AG20443 (cell line): ENCODE data around the gene RAD50.
"Not testable (repeated sequence)": the region's sequence is repeated elsewhere in the genome, so short reads cannot be mapped to it uniquely, and the experiment has no call there.

Source experiments
- DNase-seq: peaks from one replicate; pipeline ENCODE4 v3.0.0; 2012; ENCODE audit warnings: low spot score, mixed read lengths

The RAD50 gene

GRCh38 chr5:132633587-132633986 is 76.8 kb downstream of the RAD50 start:
- DNase-seq: not testable (repeated sequence)

GRCh38 chr5:132635873-132636272 is 79.1 kb downstream of the RAD50 start:
- DNase-seq: no peak

GRCh38 chr5:132637241-132637640 is 80.5 kb downstream of the RAD50 start:
- DNase-seq: no peak

- DNase-seq: no peak
These were observed 82.9 kb downstream of the RAD50 start for GRCh38 chr5:132639706-132640130.

DNA sequence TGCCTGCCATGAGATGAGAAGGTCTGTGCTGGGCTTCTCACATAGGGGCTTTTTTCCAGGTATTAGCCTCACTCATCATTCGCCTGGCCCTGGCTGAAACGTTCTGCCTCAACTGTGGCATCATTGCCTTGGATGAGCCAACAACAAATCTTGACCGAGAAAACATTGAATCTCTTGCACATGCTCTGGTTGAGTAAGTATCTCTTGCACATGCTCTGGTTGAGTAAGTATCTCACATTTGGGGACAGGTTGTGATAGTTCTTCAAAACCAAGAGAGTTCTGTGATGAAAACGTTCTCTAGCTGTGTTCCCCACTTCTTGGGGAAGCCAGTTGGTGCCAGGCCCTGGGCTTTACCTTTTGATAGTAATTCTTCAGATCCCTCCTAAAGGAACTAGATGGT is 83.8 kb downstream of the RAD50 start:
- no peak for DNase-seq

DNA sequence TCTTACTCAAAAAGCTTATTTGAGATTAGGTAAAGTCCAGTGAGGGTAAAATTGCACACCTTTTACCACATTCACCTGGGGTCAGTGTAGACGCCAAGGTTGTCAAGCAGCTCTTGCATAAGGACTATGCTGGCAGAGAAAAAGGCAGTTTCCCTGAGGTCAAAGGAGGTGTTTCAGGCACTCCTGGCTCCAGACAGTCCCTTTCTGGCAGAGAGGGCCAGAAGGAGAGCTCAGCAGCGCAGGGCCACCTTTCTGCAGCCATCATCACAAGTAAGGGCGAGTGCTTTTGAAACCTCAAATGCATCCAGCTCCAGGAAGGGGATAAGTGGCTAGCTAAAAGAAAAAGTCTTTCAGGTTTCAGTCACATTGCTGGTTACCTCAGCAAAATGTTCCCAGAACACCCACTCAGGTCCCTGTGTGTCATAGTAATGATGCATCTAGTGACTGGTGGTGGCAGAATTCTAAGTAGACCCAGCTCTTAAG is 84.5 kb downstream of the RAD50 start:
- no peak for DNase-seq

DNA sequence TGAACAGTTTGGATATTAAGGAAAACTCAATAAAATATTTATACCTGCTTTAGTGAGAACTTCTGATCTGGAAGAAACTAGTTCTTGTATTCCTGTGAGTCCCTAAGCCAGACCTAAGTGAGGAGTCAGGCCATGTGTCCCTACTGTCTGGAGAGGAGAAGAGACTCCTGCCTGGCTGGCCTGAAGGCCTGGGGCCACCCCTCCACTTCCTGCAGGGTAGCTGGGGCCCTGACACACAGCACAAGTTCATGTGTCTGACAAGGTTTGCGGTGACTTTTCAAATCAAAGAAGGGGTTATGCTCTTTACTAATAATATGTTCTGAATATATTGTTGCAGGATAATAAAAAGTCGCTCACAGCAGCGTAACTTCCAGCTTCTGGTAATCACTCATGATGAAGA is 85.1 kb downstream of the RAD50 start:
- no peak for DNase-seq

DNA sequence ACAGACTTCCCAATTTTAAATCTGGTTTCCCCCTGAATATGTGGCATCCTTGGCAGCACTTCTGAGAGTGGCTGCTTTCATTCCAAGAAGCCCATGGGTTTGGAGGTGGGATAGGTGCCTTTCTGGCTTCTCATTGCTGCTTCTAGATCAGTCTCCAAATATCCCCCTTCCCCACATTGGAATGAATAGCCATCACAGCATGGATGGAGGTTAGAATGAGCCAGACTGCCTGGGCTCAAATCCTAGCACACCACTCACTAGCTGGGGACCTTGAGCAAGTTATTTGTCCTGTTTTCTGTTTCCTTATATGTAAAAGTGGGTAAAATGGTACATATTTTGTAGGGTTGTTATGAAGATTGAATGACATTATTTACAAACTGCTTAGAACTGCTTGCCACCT is 87.4 kb downstream of the RAD50 start:
- DNase-seq: no peak

DNA sequence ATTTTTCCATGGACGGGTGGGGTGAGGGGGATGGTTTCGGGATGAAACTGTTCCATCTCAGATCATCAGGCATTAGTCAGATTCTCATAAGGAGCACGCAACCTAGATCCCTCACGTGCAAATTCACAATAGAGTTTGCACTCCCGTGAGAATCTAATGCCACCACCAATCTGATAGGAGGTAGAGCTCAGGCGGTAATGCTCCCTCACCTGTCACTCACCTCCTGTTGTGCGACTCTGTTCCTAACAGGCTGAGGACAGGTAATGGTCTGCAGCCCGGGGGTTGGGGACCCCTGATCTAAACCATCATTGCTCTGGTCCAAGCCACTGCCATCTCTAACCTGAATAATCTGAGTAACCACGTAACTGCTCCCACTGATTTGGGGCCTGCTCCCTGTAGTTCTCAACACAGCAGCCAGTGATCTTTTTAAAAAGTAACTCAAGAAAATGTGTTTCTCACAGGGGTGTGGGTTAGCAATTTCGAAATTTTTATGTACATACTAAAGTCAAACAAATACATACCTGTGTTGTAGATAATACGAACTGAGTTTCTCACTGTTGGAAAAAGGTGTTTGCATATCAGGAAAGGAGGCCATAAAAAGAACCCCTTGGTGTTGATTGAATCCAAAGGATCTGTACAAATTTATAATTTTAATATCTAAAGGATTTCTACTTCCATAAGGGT is 89.9 kb downstream of the RAD50 start:
- no peak for DNase-seq

DNA sequence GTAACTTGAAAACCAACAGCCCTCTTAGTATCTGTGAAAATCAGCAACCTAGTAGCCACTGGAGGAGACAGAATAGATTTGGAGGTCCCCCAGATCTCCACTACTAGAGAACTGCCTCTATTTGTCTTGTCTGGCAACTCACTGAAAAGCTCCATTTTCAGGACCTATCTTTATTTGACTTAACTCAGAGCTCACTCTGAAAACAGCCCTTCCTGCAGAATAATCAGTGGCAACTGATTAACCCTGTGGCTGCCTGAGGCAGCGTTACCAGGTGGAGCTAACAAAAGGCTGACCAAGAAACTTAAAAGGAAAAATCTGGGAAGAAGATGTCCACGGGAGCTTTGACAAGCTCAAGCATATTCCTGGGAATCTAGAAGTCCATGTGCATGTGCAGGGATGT is 90.7 kb downstream of the RAD50 start:
- no peak for DNase-seq

DNA sequence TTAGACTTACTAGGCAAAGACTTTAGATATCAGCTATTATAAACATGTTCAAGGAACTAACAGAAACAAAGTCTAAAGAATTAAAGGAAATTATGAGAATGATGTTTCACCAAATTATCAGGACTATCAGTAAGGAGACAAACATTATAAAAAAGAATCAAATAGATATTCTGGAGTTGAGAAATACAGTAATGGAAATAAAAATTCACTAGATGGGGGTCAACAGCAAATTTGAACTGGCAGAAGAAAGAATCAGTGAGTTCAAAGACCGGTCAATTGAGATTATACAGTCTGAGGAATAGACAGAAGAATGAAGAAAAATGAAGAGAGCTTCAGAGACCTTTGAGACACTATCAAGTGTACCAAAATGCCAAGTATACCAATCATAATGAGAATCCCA is 91.6 kb downstream of the RAD50 start:
- no peak for DNase-seq

GRCh38 chr5:132651838-132652469 is 95.2 kb downstream of the RAD50 start:
- no peak for DNase-seq

GRCh38 chr5:132653716-132654115 is 96.9 kb downstream of the RAD50 start:
- no peak for DNase-seq

- peak; percentile 62 for DNase-seq
These were observed 99.3 kb downstream of the RAD50 start for GRCh38 chr5:132655821-132656773.

GRCh38 chr5:132656774-132657355 is 100.1 kb downstream of the RAD50 start:
- DNase-seq: no peak

DNA sequence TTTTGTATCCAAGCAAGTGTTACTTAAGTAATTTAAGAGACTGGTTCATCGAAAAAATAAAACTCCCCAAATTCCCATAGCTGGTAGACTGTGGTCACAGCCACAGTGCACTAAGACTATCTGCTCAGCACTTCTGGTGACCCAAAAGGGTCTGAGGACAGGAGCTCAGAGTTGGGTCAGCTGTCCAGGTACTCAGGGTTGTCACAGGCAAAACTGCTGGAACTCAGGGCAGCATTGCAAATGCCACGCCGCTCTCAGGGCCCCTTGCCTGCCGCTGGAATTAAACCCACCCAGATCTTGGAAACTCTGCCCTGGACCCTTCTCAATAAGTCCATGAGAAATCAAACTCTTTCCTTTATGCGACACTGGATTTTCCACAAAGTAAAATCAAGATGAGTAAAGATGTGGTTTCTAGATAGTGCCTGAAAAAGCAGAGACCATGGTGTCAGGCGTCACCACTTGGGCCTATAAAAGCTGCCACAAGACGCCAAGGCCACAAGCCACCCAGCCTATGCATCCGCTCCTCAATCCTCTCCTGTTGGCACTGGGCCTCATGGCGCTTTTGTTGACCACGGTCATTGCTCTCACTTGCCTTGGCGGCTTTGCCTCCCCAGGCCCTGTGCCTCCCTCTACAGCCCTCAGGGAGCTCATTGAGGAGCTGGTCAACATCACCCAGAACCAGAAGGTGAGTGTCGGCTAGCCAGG is 101.1 kb downstream of the RAD50 start, which contains the start of gene IL13:
Gene IL13, plus strand, starts transcription at position 498 of the 705 bp plus-strand sequence. Its CDS starts 14 bp downstream, at position 512.
- DNase-seq: no peak

GRCh38 chr5:132658381-132659302 is 101.9 kb downstream of the RAD50 start:
- no peak for DNase-seq

GRCh38 chr5:132659598-132660493 is 103.1 kb downstream of the RAD50 start:
- no peak for DNase-seq
